GM20431 (cell line): Measurements from ENCODE around the gene RIC8A.
"Not testable (repeated sequence)": the region's sequence is repeated elsewhere in the genome, so short reads cannot be mapped to it uniquely, and the experiment has no call there.

Source experiments
- in situ Hi-C: fragments of 300-500 bp; cut with MseI, MboI; formaldehyde crosslinking; loops from one replicate; pipeline ENCODE4 v1.15.0; 2020; ENCODE audit warnings: low sequenced_read_pairs; ENCODE audit not compliant: unreplicated experiment

RIC8A gene

GRCh38 chr11:236774-237767 is 29.6 kb downstream of the RIC8A start, which contains the start of gene PSMD13:
Gene PSMD13 (plus strand): TSS chr11:236976. CDS start chr11:237050, 74 bp downstream.
- in situ Hi-C loops: no loop called here

GRCh38 chr11:238346-238745 is 30.8 kb downstream of the RIC8A start:
- in situ Hi-C loops: not testable (repeated sequence)

- in situ Hi-C loops: no loop called here
Observed at GRCh38 chr11:240315-240714, 32.8 kb downstream of the RIC8A start.

- in situ Hi-C loops: no loop called here
Observed at GRCh38 chr11:241634-242033, 34.1 kb downstream of the RIC8A start.

GRCh38 chr11:244376-244775 is 36.9 kb downstream of the RIC8A start:
- in situ Hi-C loops: no loop called here

GRCh38 chr11:249062-249461 is 41.6 kb downstream of the RIC8A start:
- in situ Hi-C loops: no loop called here

- in situ Hi-C loops: no loop called here
Observed at GRCh38 chr11:250274-250673, 42.8 kb downstream of the RIC8A start.

- in situ Hi-C loops: no loop called here
Observed at GRCh38 chr11:250740-251299, 43.3 kb downstream of the RIC8A start.

- in situ Hi-C loops: no loop called here
Observed at GRCh38 chr11:251550-251949, 44.0 kb downstream of the RIC8A start.

GRCh38 chr11:252666-253065 is 45.2 kb downstream of the RIC8A start:
- in situ Hi-C loops: no loop called here

GRCh38 chr11:253160-253885 is 45.8 kb downstream of the RIC8A start:
- in situ Hi-C loops: no loop called here

- in situ Hi-C loops: no loop called here
Observed at GRCh38 chr11:253886-254270, 46.4 kb downstream of the RIC8A start.

GRCh38 chr11:255176-255575 is 47.7 kb downstream of the RIC8A start:
- in situ Hi-C loops: no loop called here

GRCh38 chr11:255816-256215 is 48.3 kb downstream of the RIC8A start:
- in situ Hi-C loops: no loop called here

- in situ Hi-C loops: no loop called here
Observed at GRCh38 chr11:256952-257737, 49.6 kb downstream of the RIC8A start.

- in situ Hi-C loops: no loop called here
Observed at GRCh38 chr11:257766-258493, 50.4 kb downstream of the RIC8A start.

GRCh38 chr11:259413-259812 is 51.9 kb downstream of the RIC8A start:
- in situ Hi-C loops: no loop called here

- in situ Hi-C loops: no loop called here
Observed at GRCh38 chr11:261624-262023, 54.1 kb downstream of the RIC8A start.
